HCT116 (cell line): ENCODE results near the gene ITGBL1. TPM values are rescaled to one million over a fixed set of nuclear protein-coding genes. Genes with fewer than 3 reads are reported as not detected.

ENCODE experiments used
- ATAC-seq: fragments of 200-7000 bp; cut with Tn5 transposase; 2 replicates; pipeline ENCODE4 v1.9.1; 2020; ENCODE audit warnings: mild to moderate bottlenecking, moderate library complexity
- BruUV-seq: library from RNA; stranded (reverse); fragments of 400-500 nt; replicated peaks from 2 replicates; lab custom pipeline; 2021; lab: Mats Ljungman, UMichigan
- CTCF ChIA-PET: fragments of 300-600 bp; sonication (Branson Sonifier 250); formaldehyde crosslinking; loops from one replicate; lab custom pipeline; 2021; ENCODE audit warnings: antibody characterized with exemption; lab: Charles Lee
- POLR2A ChIA-PET: fragments of 300-600, 350-600 bp; sonication (Branson Sonifier 250); formaldehyde crosslinking; loops from one replicate; lab custom pipeline; 2021; ENCODE audit warnings: antibody characterized with exemption; lab: Charles Lee
- RAD21 ChIA-PET, 2 experiments: fragments of 300-600 bp; sonication (Branson Sonifier 250); formaldehyde crosslinking; loops; one replicate each; lab custom pipeline; 2023; ENCODE audit warnings: low total read pairs in 2 of 2; ENCODE audit not compliant: uncharacterized antibody in 2 of 2, unreplicated experiment in 2 of 2, low non-redundant PET in 1 of 2; lab: Charles Lee
- DNase-seq: peaks from one replicate; pipeline ENCODE4 v3.0.0-alpha.2; 2010; ENCODE audit warnings: low read depth, low spot score
- H2AFZ ChIP-seq: fragments of 200-600 bp; shearing (Covaris generic), sonication (generic); 2 replicates; pipeline ENCODE4 v1.6.1; 2017; ENCODE audit warnings: low read depth, mixed run types, mixed read lengths, antibody characterized with exemption, low read length; ENCODE audit not compliant: poor library complexity, severe bottlenecking
- H3K27ac ChIP-seq: 2 replicates; pipeline ENCODE4 v1.5.1; 2012; ENCODE audit warnings: low read depth, low read length
- H3K27me3 ChIP-seq: fragments of 200-600 bp; sonication (generic); 2 replicates; pipeline ENCODE4 v1.6.1; 2016; ENCODE audit warnings: mixed run types, low read length, mixed read lengths; ENCODE audit not compliant: insufficient read depth
- H3K36me3 ChIP-seq, 2 experiments: fragments of 200-500 bp in 1 of 2; fragments of 200-600 bp in 1 of 2; sonication (Bioruptor generic) in 1 of 2; sonication (generic) in 1 of 2; 2 replicates each; pipeline versions ENCODE4 v1.5.1 to v1.6.1; 2014 to 2016; ENCODE audit warnings: low read length in 2 of 2, inconsistent platforms in 1 of 2, mixed read lengths in 1 of 2, mixed run types in 1 of 2; ENCODE audit not compliant: insufficient read depth in 2 of 2, control insufficient read depth in 1 of 2
- H3K4me1 ChIP-seq, 2 experiments: fragments of 200-600 bp in 1 of 2; sonication (generic) in 1 of 2; 2 replicates each; pipeline versions ENCODE4 v1.5.1 to v1.6.1; 2012 to 2017; ENCODE audit warnings: low read length in 2 of 2, inconsistent platforms in 1 of 2, mild to moderate bottlenecking in 1 of 2, mixed read lengths in 1 of 2, mixed run types in 1 of 2, moderate library complexity in 1 of 2; ENCODE audit not compliant: insufficient read depth in 2 of 2, control insufficient read depth in 1 of 2
- H3K4me2 ChIP-seq: fragments of 200-600 bp; sonication (generic); 2 replicates; pipeline ENCODE4 v1.6.1; 2017; ENCODE audit warnings: mixed run types, low read length, mixed read lengths
- H3K4me3 ChIP-seq, 2 experiments: fragments of 200-600 bp in 1 of 2; sonication (generic) in 1 of 2; replicated peaks in 1 of 2; 2 replicates each; pipeline ENCODE4 v1.5.1; 2011 to 2016; ENCODE audit warnings: low read length in 2 of 2, control low read depth in 1 of 2, low read depth in 1 of 2, mild to moderate bottlenecking in 1 of 2, mixed read lengths in 1 of 2, mixed run types in 1 of 2
- H3K79me2 ChIP-seq: fragments of 200-600 bp; sonication (generic); 2 replicates; pipeline ENCODE4 v1.6.1; 2017; ENCODE audit warnings: mild to moderate bottlenecking, mixed run types, low read length, moderate library complexity, mixed read lengths; ENCODE audit not compliant: insufficient read depth
- H3K9ac ChIP-seq: fragments of 200-600 bp; sonication (generic); 2 replicates; pipeline ENCODE4 v1.6.1; 2016; ENCODE audit warnings: low read length, mixed read lengths
- H3K9me2 ChIP-seq: fragments of 200-600 bp; sonication (generic), shearing (Covaris generic); 2 replicates; pipeline ENCODE4 v1.6.1; 2017; ENCODE audit warnings: mixed run types, mild to moderate bottlenecking, moderate library complexity; ENCODE audit not compliant: insufficient read depth
- H3K9me3 ChIP-seq, 2 experiments: fragments of 200-500 bp in 1 of 2; fragments of 200-600 bp in 1 of 2; sonication (Bioruptor generic) in 1 of 2; sonication (generic) in 1 of 2; 2 replicates each; pipeline ENCODE4 v1.6.1; 2014 to 2017; ENCODE audit warnings: low read length in 2 of 2, mixed read lengths in 2 of 2, inconsistent platforms in 1 of 2, low read depth in 1 of 2, mild to moderate bottlenecking in 1 of 2, mixed run types in 1 of 2, moderate library complexity in 1 of 2; ENCODE audit not compliant: control insufficient read depth in 1 of 2, insufficient read depth in 1 of 2
- H4K20me1 ChIP-seq: fragments of 200-600 bp; sonication (generic), shearing (Covaris generic); 2 replicates; pipeline ENCODE4 v1.6.1; 2017; ENCODE audit warnings: mixed run types, mild to moderate bottlenecking, moderate library complexity; ENCODE audit not compliant: insufficient read depth
- CBX3 ChIP-seq: IDR thresholded peaks from 2 replicates; pipeline ENCODE4 v1.6.1; 2012; ENCODE audit warnings: low read depth
- ELF1 ChIP-seq: IDR thresholded peaks from 2 replicates; pipeline ENCODE4 v1.6.1; 2012; ENCODE audit warnings: low read depth, borderline replicate concordance
- EZH2 ChIP-seq: fragments of 200-600 bp; sonication (generic); IDR thresholded peaks from 2 replicates; pipeline ENCODE4 v1.6.1; 2017; ENCODE audit warnings: antibody characterized with exemption, mixed run types
- EZH2phosphoT487 ChIP-seq: fragments of 200-600 bp; IDR thresholded peaks from 2 replicates; pipeline ENCODE4 v1.6.1; 2018; ENCODE audit warnings: antibody characterized with exemption, borderline replicate concordance
- FOSL1 ChIP-seq: IDR thresholded peaks from 2 replicates; pipeline ENCODE4 v1.6.1; 2012; ENCODE audit warnings: low read depth
- RAD21 ChIP-seq: IDR thresholded peaks from 2 replicates; pipeline ENCODE4 v1.6.1; 2012; ENCODE audit warnings: low read depth, mild to moderate bottlenecking
- REST ChIP-seq: IDR thresholded peaks from 2 replicates; pipeline ENCODE4 v1.6.1; 2012; ENCODE audit warnings: low read depth
- SP1 ChIP-seq: IDR thresholded peaks from 2 replicates; pipeline ENCODE4 v1.6.1; 2012; ENCODE audit warnings: low read depth
- intact Hi-C: fragments of 100-400 bp; cut with micrococcal nuclease; formaldehyde crosslinking; loops from 2 replicates; pipeline ENCODE4 v1.10.0; 2022
- total RNA-seq: library from RNA; stranded (reverse); gene quantifications from one replicate; pipeline ENCODE4 v1.2.1, GENCODE V29; 2021; ENCODE audit not compliant: unreplicated experiment

Gene ITGBL1
- total RNA-seq, 1 experiment from 2014 or later = 0.66 TPM

GRCh38 chr13:101502618-101503017 lies 50.1 kb downstream of the ITGBL1 start:
- ATAC-seq (no peak), DNase-seq (no peak)
- BruUV-seq = no TSS peak
- H3K9ac ChIP-seq = no peak overlapping the region
- H3K36me3 ChIP-seq = no peaks in the 10 kb centered on the region
- POLR2A ChIA-PET = no interaction called here
- no peak overlapping the region for H3K27ac ChIP-seq
- no peaks in the 10 kb centered on the region for H4K20me1 ChIP-seq
- TF ChIP-seq RAD21 (no peak), REST (no peak), SP1 (no peak), CBX3 (no peak), FOSL1 (no peak), EZH2phosphoT487 (no peak), ELF1 (no peak), EZH2 (no peak)
- TF ChIP-seq, all 23 proteins: peak for 0
- Histone ChIP-seq H3K9me3 (peaks cover 0 to 11% of the 10 kb centered on the region in 2 experiments; a peak in 2 of 4 replicates), H3K9me2 (no peaks in the 10 kb centered on the region), H2AFZ (no peak overlapping the region), H3K4me1 (no peaks in the 10 kb centered on the region), H3K79me2 (no peaks in the 10 kb centered on the region), H3K27me3 (no peaks in the 10 kb centered on the region), H3K4me2 (no peak overlapping the region), H3K4me3 (no peak overlapping the region)
- CTCF ChIA-PET = no interaction called here
- RAD21 ChIA-PET = no interaction called here
- intact Hi-C loops = no loop called here
